GM06990 (cell line): ENCODE results near the gene SMS.

Experiments
- DNase-seq: peaks from one replicate; pipeline ENCODE4 v3.0.0-alpha.2; 2011; ENCODE audit not compliant: insufficient read length; ENCODE audit errors: extremely low read depth
- H3K27me3 ChIP-seq: replicated peaks from 2 replicates; pipeline ENCODE4 v1.6.0; 2011; ENCODE audit warnings: low read length; ENCODE audit not compliant: control insufficient read depth, insufficient read depth
- H3K36me3 ChIP-seq: 2 replicates; pipeline ENCODE4 v1.5.1; 2011; ENCODE audit warnings: low read length; ENCODE audit not compliant: control insufficient read depth, insufficient read depth
- H3K4me3 ChIP-seq: replicated peaks from 2 replicates; pipeline ENCODE4 v1.5.1; 2011; ENCODE audit warnings: low read depth, mild to moderate bottlenecking, control low read depth, low read length
- CTCF ChIP-seq: IDR thresholded peaks from 2 replicates; pipeline ENCODE4 v1.5.1; 2011; ENCODE audit warnings: low read length, control low read depth, mild to moderate bottlenecking, inconsistent platforms; ENCODE audit not compliant: insufficient read depth, poor library complexity, severe bottlenecking

SMS gene

GRCh38 chrX:21933077-21933476 is 7.4 kb upstream of the SMS start:
- no peaks in the 10 kb centered on the region for H3K36me3 ChIP-seq
- H3K4me3 ChIP-seq: no peak overlapping the region
- no peak for TF ChIP-seq CTCF
- DNase-seq: no peak
- no peaks in the 10 kb centered on the region for H3K27me3 ChIP-seq

- no peak for TF ChIP-seq CTCF
- Histone ChIP-seq H3K27me3 (no peaks in the 10 kb centered on the region), H3K4me3 (no peak overlapping the region), H3K36me3 (no peaks in the 10 kb centered on the region)
- DNase-seq: no peak
These were observed 6.1 kb upstream of the SMS start for GRCh38 chrX:21934414-21934813.

- Histone ChIP-seq H3K27me3 (no peaks in the 10 kb centered on the region), H3K4me3 (no peak overlapping the region), H3K36me3 (no peaks in the 10 kb centered on the region)
- no peak for TF ChIP-seq CTCF
- no peak for DNase-seq
These were observed 603 bp upstream of the SMS start for GRCh38 chrX:21939906-21940305.

GRCh38 chrX:21943460-21944135 is 3.1 kb downstream of the SMS start:
- TF ChIP-seq CTCF: no peak
- DNase-seq: no peak
- H3K36me3 ChIP-seq: no peaks in the 10 kb centered on the region
- no peak overlapping the region for H3K4me3 ChIP-seq
- no peaks in the 10 kb centered on the region for H3K27me3 ChIP-seq

- H3K4me3 ChIP-seq: no peak overlapping the region
- no peak for TF ChIP-seq CTCF
- no peaks in the 10 kb centered on the region for H3K27me3 ChIP-seq
- no peaks in the 10 kb centered on the region for H3K36me3 ChIP-seq
- DNase-seq: no peak
These were observed 3.7 kb downstream of the SMS start for GRCh38 chrX:21944136-21944615.
